HEK293 (cell line): ENCODE measurements around the gene GNG12.

ENCODE experiments used
- BCL11B ChIP-seq: fragments of 450-650 bp; formaldehyde crosslinking; IDR thresholded peaks from 2 replicates; pipeline ENCODE4 v1.5.1; 2016; ENCODE audit warnings: low read depth, missing biosample characterization, missing genetic modification characterization
- GLIS1 ChIP-seq: fragments of 450-650 bp; formaldehyde crosslinking; IDR thresholded peaks from 2 replicates; pipeline ENCODE4 v1.5.1; 2016; ENCODE audit warnings: missing biosample characterization, missing genetic modification characterization
- HOXC10 ChIP-seq: sonication (generic); formaldehyde crosslinking; IDR thresholded peaks from 2 replicates; pipeline ENCODE4 v1.8.1; 2023; ENCODE audit warnings: mild to moderate bottlenecking, missing genetic modification reagents
- INSM2 ChIP-seq: fragments of 450-650 bp; formaldehyde crosslinking; IDR thresholded peaks from 2 replicates; pipeline ENCODE4 v1.5.1; 2016; ENCODE audit warnings: missing biosample characterization, missing genetic modification characterization
- OVOL3 ChIP-seq: fragments of 450-650 bp; formaldehyde crosslinking; IDR thresholded peaks from 2 replicates; pipeline ENCODE4 v1.5.1; 2016; ENCODE audit warnings: missing biosample characterization, missing genetic modification characterization
- PRDM10 ChIP-seq: fragments of 450-650 bp; formaldehyde crosslinking; IDR thresholded peaks from 2 replicates; pipeline ENCODE4 v1.5.1; 2016; ENCODE audit warnings: missing biosample characterization, missing genetic modification characterization
- SCRT2 ChIP-seq: fragments of 450-650 bp; formaldehyde crosslinking; IDR thresholded peaks from 2 replicates; pipeline ENCODE4 v1.5.1; 2016; ENCODE audit warnings: missing biosample characterization, missing genetic modification characterization
- ZBTB8A ChIP-seq: fragments of 450-650 bp; formaldehyde crosslinking; IDR thresholded peaks from 2 replicates; pipeline ENCODE4 v1.5.1; 2016; ENCODE audit warnings: missing biosample characterization, missing genetic modification characterization
- ZEB2 ChIP-seq: fragments of 450-650 bp; formaldehyde crosslinking; IDR thresholded peaks from 2 replicates; pipeline ENCODE4 v1.5.1; 2016; ENCODE audit warnings: missing biosample characterization, missing genetic modification characterization
- ZNF10 ChIP-seq: fragments of 450-650 bp; formaldehyde crosslinking; IDR thresholded peaks from 2 replicates; pipeline ENCODE4 v1.5.1; 2017; ENCODE audit warnings: missing biosample characterization, missing genetic modification characterization
- ZNF114 ChIP-seq: fragments of 450-650 bp; formaldehyde crosslinking; IDR thresholded peaks from 2 replicates; pipeline ENCODE4 v1.5.0; 2017; ENCODE audit warnings: missing biosample characterization, missing genetic modification characterization
- ZNF146 ChIP-seq: fragments of 450-650 bp; formaldehyde crosslinking; IDR thresholded peaks from 2 replicates; pipeline ENCODE4 v1.5.1; 2016; ENCODE audit warnings: missing biosample characterization, missing genetic modification characterization
- ZNF2 ChIP-seq: fragments of 450-650 bp; formaldehyde crosslinking; IDR thresholded peaks from 2 replicates; pipeline ENCODE4 v1.5.1; 2016; ENCODE audit warnings: missing biosample characterization, missing genetic modification characterization
- ZNF274 ChIP-seq, 2 experiments: fragments of 200-500 bp in 1 of 2; fragments of 450-650 bp in 1 of 2; sonication (Bioruptor generic) in 1 of 2; formaldehyde crosslinking in 1 of 2; IDR thresholded peaks; 2 replicates each; pipeline versions ENCODE4 v1.5.1 to v1.6.1; 2014 to 2016; ENCODE audit warnings: borderline replicate concordance in 1 of 2, inconsistent platforms in 1 of 2, low read length in 1 of 2, missing biosample characterization in 1 of 2, missing genetic modification characterization in 1 of 2
- ZNF335 ChIP-seq: fragments of 450-650 bp; formaldehyde crosslinking; conservative IDR thresholded peaks from 2 replicates; pipeline ENCODE4 v1.5.1; 2016; ENCODE audit warnings: missing biosample characterization, missing genetic modification characterization
- ZNF366 ChIP-seq: fragments of 450-650 bp; formaldehyde crosslinking; conservative IDR thresholded peaks from 2 replicates; pipeline ENCODE4 v1.5.1; 2016; ENCODE audit warnings: missing biosample characterization, missing genetic modification characterization
- ZNF394 ChIP-seq: fragments of 450-650 bp; formaldehyde crosslinking; IDR thresholded peaks from 2 replicates; pipeline ENCODE4 v1.5.1; 2016; ENCODE audit warnings: missing biosample characterization, missing genetic modification characterization, mild to moderate bottlenecking, moderate library complexity, borderline replicate concordance
- ZNF513 ChIP-seq: fragments of 450-650 bp; IDR thresholded peaks from 2 replicates; pipeline ENCODE4 v1.5.1; 2018; ENCODE audit warnings: missing biosample characterization, missing genetic modification characterization
- ZNF544 ChIP-seq: fragments of 450-650 bp; formaldehyde crosslinking; IDR thresholded peaks from 2 replicates; pipeline ENCODE4 v1.5.0; 2017; ENCODE audit warnings: missing biosample characterization, missing genetic modification characterization
- ZNF549 ChIP-seq: fragments of 450-650 bp; IDR thresholded peaks from 2 replicates; pipeline ENCODE4 v1.5.1; 2018; ENCODE audit warnings: missing biosample characterization, missing genetic modification characterization, mild to moderate bottlenecking, inconsistent platforms, moderate library complexity
- ZNF596 ChIP-seq: fragments of 450-650 bp; IDR thresholded peaks from 2 replicates; pipeline ENCODE4 v1.5.0; 2018; ENCODE audit warnings: missing biosample characterization, mild to moderate bottlenecking, missing genetic modification characterization, moderate library complexity
- ZNF660 ChIP-seq: fragments of 450-650 bp; IDR thresholded peaks from 2 replicates; pipeline ENCODE4 v1.5.1; 2018; ENCODE audit warnings: missing biosample characterization, mild to moderate bottlenecking, missing genetic modification characterization
- ZNF792 ChIP-seq: fragments of 450-650 bp; formaldehyde crosslinking; IDR thresholded peaks from 2 replicates; pipeline ENCODE4 v1.5.1; 2016; ENCODE audit warnings: missing biosample characterization, missing genetic modification characterization
- ZNF830 ChIP-seq: fragments of 450-650 bp; IDR thresholded peaks from 2 replicates; pipeline ENCODE4 v1.5.0; 2018; ENCODE audit warnings: missing biosample characterization, missing genetic modification characterization, low read depth, mild to moderate bottlenecking, moderate library complexity
- TF ChIP-seq, protein P1 (sequence below): fragments of 450-650 bp; formaldehyde crosslinking; IDR thresholded peaks from 2 replicates; pipeline ENCODE4 v1.5.1; 2016; ENCODE audit warnings: missing biosample characterization, missing genetic modification characterization
- TF ChIP-seq, protein P2 (sequence below): fragments of 450-650 bp; IDR thresholded peaks from 2 replicates; pipeline ENCODE4 v1.5.1; 2018; ENCODE audit warnings: missing biosample characterization, mild to moderate bottlenecking, missing genetic modification characterization
- TF ChIP-seq, protein P3 (sequence below): fragments of 450-650 bp; formaldehyde crosslinking; IDR thresholded peaks from 2 replicates; pipeline ENCODE4 v1.5.1; 2016; ENCODE audit warnings: missing biosample characterization, missing genetic modification characterization

Gene GNG12

GRCh38 chr1:67766141-67766978 is 66.9 kb downstream of the GNG12 start (continued):
- TF ChIP-seq ZNF513 (no peak), HOXC10 (CRISPR knock-in tag) (no peak), ZNF549 (tag by site-specific recombination) (no peak), BCL11B (tag by site-specific recombination) (no peak), ZNF366 (tag by site-specific recombination) (no peak), ZNF146 (tag by site-specific recombination) (no peak), ZNF114 (no peak), ZNF2 (peak; percentile 79; the same call in 1 of the 2 replicates), ZNF10 (tag by site-specific recombination) (peak; percentile 65; the same call in 1 of the 2 replicates), OVOL3 (tag by site-specific recombination) (no peak), ZNF830 (tag by site-specific recombination) (no peak), INSM2 (tag by site-specific recombination) (no peak), GLIS1 (peak; percentile 96), ZNF544 (tag by site-specific recombination) (no peak), ZBTB8A (tag by site-specific recombination) (0 out of 2 replicates have a peak, but pooled peaks have one; percentile 27), ZNF394 (tag by site-specific recombination) (peak; percentile 18; the same call in 1 of the 2 replicates), SCRT2 (tag by site-specific recombination) (no peak), ZNF660 (tag by site-specific recombination) (peak; percentile 60; the same call in 1 of the 2 replicates), ZNF335 (tag by site-specific recombination) (peak; percentile 98), ZEB2 (peak; percentile 19; the same call in 1 of the 2 replicates), PRDM10 (tag by site-specific recombination) (0 out of 2 replicates have a peak, but pooled peaks have one; percentile 9), ZNF596 (no peak), ZNF792 (tag by site-specific recombination) (no peak), ZNF274 (IDR thresholded peaks at IDR 0.05; ENCODE audit: low read length) (no peak), ZNF274 (tag by site-specific recombination; IDR thresholded peaks at IDR 0.05; ENCODE audit: borderline replicate concordance) (no peak)
- TF ChIP-seq, protein P1, sequence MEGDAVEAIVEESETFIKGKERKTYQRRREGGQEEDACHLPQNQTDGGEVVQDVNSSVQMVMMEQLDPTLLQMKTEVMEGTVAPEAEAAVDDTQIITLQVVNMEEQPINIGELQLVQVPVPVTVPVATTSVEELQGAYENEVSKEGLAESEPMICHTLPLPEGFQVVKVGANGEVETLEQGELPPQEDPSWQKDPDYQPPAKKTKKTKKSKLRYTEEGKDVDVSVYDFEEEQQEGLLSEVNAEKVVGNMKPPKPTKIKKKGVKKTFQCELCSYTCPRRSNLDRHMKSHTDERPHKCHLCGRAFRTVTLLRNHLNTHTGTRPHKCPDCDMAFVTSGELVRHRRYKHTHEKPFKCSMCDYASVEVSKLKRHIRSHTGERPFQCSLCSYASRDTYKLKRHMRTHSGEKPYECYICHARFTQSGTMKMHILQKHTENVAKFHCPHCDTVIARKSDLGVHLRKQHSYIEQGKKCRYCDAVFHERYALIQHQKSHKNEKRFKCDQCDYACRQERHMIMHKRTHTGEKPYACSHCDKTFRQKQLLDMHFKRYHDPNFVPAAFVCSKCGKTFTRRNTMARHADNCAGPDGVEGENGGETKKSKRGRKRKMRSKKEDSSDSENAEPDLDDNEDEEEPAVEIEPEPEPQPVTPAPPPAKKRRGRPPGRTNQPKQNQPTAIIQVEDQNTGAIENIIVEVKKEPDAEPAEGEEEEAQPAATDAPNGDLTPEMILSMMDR (tag by site-specific recombination) = peak; percentile 62
- TF ChIP-seq, protein P2, sequence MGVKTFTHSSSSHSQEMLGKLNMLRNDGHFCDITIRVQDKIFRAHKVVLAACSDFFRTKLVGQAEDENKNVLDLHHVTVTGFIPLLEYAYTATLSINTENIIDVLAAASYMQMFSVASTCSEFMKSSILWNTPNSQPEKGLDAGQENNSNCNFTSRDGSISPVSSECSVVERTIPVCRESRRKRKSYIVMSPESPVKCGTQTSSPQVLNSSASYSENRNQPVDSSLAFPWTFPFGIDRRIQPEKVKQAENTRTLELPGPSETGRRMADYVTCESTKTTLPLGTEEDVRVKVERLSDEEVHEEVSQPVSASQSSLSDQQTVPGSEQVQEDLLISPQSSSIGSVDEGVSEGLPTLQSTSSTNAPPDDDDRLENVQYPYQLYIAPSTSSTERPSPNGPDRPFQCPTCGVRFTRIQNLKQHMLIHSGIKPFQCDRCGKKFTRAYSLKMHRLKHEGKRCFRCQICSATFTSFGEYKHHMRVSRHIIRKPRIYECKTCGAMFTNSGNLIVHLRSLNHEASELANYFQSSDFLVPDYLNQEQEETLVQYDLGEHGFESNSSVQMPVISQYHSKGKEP (tag by site-specific recombination) = no peak
- TF ChIP-seq, protein P3, sequence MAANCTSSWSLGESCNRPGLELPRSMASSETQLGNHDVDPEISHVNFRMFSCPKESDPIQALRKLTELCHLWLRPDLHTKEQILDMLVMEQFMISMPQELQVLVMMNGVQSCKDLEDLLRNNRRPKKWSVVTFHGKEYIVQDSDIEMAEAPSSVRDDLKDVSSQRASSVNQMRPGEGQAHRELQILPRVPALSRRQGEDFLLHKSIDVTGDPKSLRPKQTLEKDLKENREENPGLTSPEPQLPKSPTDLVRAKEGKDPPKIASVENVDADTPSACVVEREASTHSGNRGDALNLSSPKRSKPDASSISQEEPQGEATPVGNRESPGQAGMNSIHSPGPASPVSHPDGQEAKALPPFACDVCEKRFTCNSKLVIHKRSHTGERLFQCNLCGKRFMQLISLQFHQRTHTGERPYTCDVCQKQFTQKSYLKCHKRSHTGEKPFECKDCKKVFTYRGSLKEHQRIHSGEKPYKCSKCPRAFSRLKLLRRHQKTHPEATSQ (tag by site-specific recombination) = no peak
